Natural killer cell (primary cell): Measurements from ENCODE around the gene POU3F1. TPM values are rescaled to one million over a fixed set of nuclear protein-coding genes. Genes with fewer than 3 reads are reported as not detected.

ENCODE experiments used
- ATAC-seq, 3 donors: fragments of 150-1000 bp in 2 of 3; fragments of 200-7000 bp in 1 of 3; cut with Tn5 transposase; 1 replicate in 1 of 3; 2 replicates in 2 of 3; pipeline ENCODE4 v1.10.0; 2021; ENCODE audit warnings: mild to moderate bottlenecking in 2 of 3, moderate library complexity in 2 of 3
- DNase-seq, 2 donors: peaks; one replicate each; pipeline versions ENCODE4 v3.0.0 to v3.0.0-alpha.2; 2013 to 2021; ENCODE audit warnings: mixed read lengths in 1 of 2
- H3K27ac ChIP-seq: one replicate; pipeline ENCODE4 v1.5.1; 2013; ENCODE audit warnings: mild to moderate bottlenecking, low read length
- H3K27me3 ChIP-seq: one replicate; pipeline ENCODE4 v1.6.1; 2013; ENCODE audit warnings: low read length; ENCODE audit not compliant: control insufficient read depth, insufficient read depth
- H3K36me3 ChIP-seq: one replicate; pipeline ENCODE4 v1.6.1; 2013; ENCODE audit warnings: low read length; ENCODE audit not compliant: control insufficient read depth, insufficient read depth
- H3K4me1 ChIP-seq: one replicate; pipeline ENCODE4 v1.6.1; 2013; ENCODE audit warnings: low read length; ENCODE audit not compliant: control insufficient read depth, insufficient read depth
- H3K4me3 ChIP-seq: one replicate; pipeline ENCODE4 v1.5.1; 2013; ENCODE audit warnings: low read length
- H3K9me3 ChIP-seq: one replicate; pipeline ENCODE4 v1.6.1; 2013; ENCODE audit warnings: low read length; ENCODE audit not compliant: control insufficient read depth, insufficient read depth
- H3K27ac Mint-ChIP-seq, 2 donors: one replicate each; pipeline ENCODE4 v1.8.0; 2022; ENCODE audit warnings: mild to moderate bottlenecking in 2 of 2, mixed read lengths in 2 of 2, moderate library complexity in 1 of 2
- H3K27me3 Mint-ChIP-seq, 2 donors: one replicate each; pipeline ENCODE4 v1.8.0; 2022; ENCODE audit warnings: low read depth in 2 of 2, mixed read lengths in 2 of 2
- H3K36me3 Mint-ChIP-seq: one replicate; pipeline ENCODE4 v1.8.0; 2022; ENCODE audit warnings: mixed read lengths
- H3K4me1 Mint-ChIP-seq, 2 donors: one replicate each; pipeline ENCODE4 v1.8.0; 2022; ENCODE audit warnings: mixed read lengths in 2 of 2
- H3K4me3 Mint-ChIP-seq: one replicate; pipeline ENCODE4 v1.8.0; 2022; ENCODE audit warnings: mild to moderate bottlenecking, moderate library complexity, mixed read lengths
- H3K9me3 Mint-ChIP-seq, 2 donors: one replicate each; pipeline ENCODE4 v1.8.0; 2022; ENCODE audit warnings: mixed read lengths in 2 of 2
- CTCF ChIP-seq: fragments of 200-600 bp; IDR thresholded peaks from one replicate; pipeline ENCODE4 v1.8.0; 2022; ENCODE audit warnings: antibody characterized with exemption
- WGBS: methylation state at CpG from one replicate; pipeline ENCODE4 v1.1.7; 2013; ENCODE audit warnings: missing lambda C conversion rate; ENCODE audit not compliant: insufficient coverage; 5-methylcytosine and 5-hydroxymethylcytosine counted together
- intact Hi-C: fragments of 100-400 bp; cut with micrococcal nuclease; formaldehyde crosslinking; loops from one replicate; pipeline ENCODE4 v1.14.2; 2022
- total RNA-seq, 4 donors: library from RNA; stranded (reverse); fragments of 120-200 nt in 1 of 4; gene quantifications; one replicate each; pipeline versions ENCODE4 v1.2.3 to v1.2.4, GENCODE V29; 2013 to 2022

Gene POU3F1
- total RNA-seq, 3 donors from 2014 or later (not counting 1 experiment from before 2014, with no cell fraction given) = 0.12 to 0.15 TPM; not detected in 1

GRCh38 chr1:38089712-38090360, 43.2 kb upstream of the POU3F1 start:
- DNase-seq (no peak), ATAC-seq (no peak)
- no peaks in the 10 kb centered on the region for H3K9me3 ChIP-seq
- Mint-ChIP-seq H3K27ac (no peak overlapping the region), H3K4me1 (no peaks in the 10 kb centered on the region), H3K4me3 (no peak overlapping the region), H3K27me3 (peaks cover 38 to 39% of the 10 kb centered on the region in 2 donors), H3K9me3 (no peaks in the 10 kb centered on the region), H3K36me3 (no peaks in the 10 kb centered on the region)
- no peak overlapping the region for H3K4me3 ChIP-seq
- H3K27me3 ChIP-seq = no peaks in the 10 kb centered on the region
- TF ChIP-seq CTCF = no peak
- intact Hi-C loops = no loop called here
- H3K27ac ChIP-seq = no peak overlapping the region
- no peaks in the 10 kb centered on the region for H3K36me3 ChIP-seq
- WGBS = 87% methylated on average over 11 of the region's 11 CpGs
- no peaks in the 10 kb centered on the region for H3K4me1 ChIP-seq

DNA sequence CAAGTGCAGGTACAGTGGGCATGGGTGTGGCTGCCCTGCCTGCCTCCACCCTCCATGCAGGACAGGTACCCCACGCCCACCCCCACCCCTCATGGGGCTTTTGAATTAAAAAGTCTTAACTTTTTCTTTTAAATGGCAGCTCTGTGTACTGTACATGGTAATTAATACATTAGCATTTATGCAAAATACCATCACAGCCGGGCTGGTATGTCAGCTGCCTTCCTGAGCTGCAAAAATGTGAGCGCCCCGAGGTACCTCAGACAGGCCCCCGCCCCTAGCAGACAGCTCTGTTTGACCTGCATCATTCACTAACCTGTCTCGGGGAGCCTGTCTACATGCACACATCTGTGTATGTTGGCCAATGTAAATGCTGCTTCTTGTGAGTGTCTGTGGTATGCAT, 42.2 kb upstream of the POU3F1 start:
- WGBS = 67% methylated on average over 5 of the region's 6 CpGs
- intact Hi-C loops = no loop called here
- H3K4me3 Mint-ChIP-seq = no peak overlapping the region

GRCh38 chr1:38088366-38088765, 41.8 kb upstream of the POU3F1 start:
- Histone ChIP-seq H3K27me3 (no peaks in the 10 kb centered on the region), H3K36me3 (no peaks in the 10 kb centered on the region), H3K9me3 (no peaks in the 10 kb centered on the region), H3K4me3 (no peak overlapping the region), H3K4me1 (no peaks in the 10 kb centered on the region), H3K27ac (no peak overlapping the region)
- no peak for DNase-seq
- H3K27me3 Mint-ChIP-seq = peaks cover 24 to 29% of the 10 kb centered on the region in 2 donors
- ATAC-seq = no peak
- H3K27ac Mint-ChIP-seq = no peak overlapping the region
- WGBS = 78% methylated on average over 6 of the region's 6 CpGs
- H3K4me3 Mint-ChIP-seq = no peak overlapping the region
- no peaks in the 10 kb centered on the region for H3K9me3 Mint-ChIP-seq
- H3K36me3 Mint-ChIP-seq = no peaks in the 10 kb centered on the region
- intact Hi-C loops = no loop called here
- no peaks in the 10 kb centered on the region for H3K4me1 Mint-ChIP-seq
- no peak for TF ChIP-seq CTCF

More for the DNA sequence above, 42.2 kb upstream of the POU3F1 start:
- Histone ChIP-seq H3K4me3 (no peak overlapping the region), H3K27ac (no peak overlapping the region), H3K36me3 (no peaks in the 10 kb centered on the region), H3K27me3 (no peaks in the 10 kb centered on the region), H3K9me3 (no peaks in the 10 kb centered on the region), H3K4me1 (no peaks in the 10 kb centered on the region)
- Mint-ChIP-seq H3K27me3 (peaks cover 28 to 33% of the 10 kb centered on the region in 2 donors), H3K9me3 (no peaks in the 10 kb centered on the region), H3K36me3 (no peaks in the 10 kb centered on the region), H3K27ac (no peak overlapping the region), H3K4me1 (no peaks in the 10 kb centered on the region)
- DNase-seq (no peak), ATAC-seq (no peak)
- no peak for TF ChIP-seq CTCF

GRCh38 chr1:38087676-38088075, 41.1 kb upstream of the POU3F1 start:
- ATAC-seq (no peak), DNase-seq (no peak)
- intact Hi-C loops = no loop called here
- H3K4me1 ChIP-seq = no peaks in the 10 kb centered on the region
- no peaks in the 10 kb centered on the region for H3K36me3 ChIP-seq
- H3K36me3 Mint-ChIP-seq = no peaks in the 10 kb centered on the region
- no peak overlapping the region for H3K27ac ChIP-seq
- peaks cover 20 to 23% of the 10 kb centered on the region in 2 donors for H3K27me3 Mint-ChIP-seq
- H3K4me3 ChIP-seq = no peak overlapping the region
- H3K4me3 Mint-ChIP-seq = no peak overlapping the region
- H3K9me3 ChIP-seq = no peaks in the 10 kb centered on the region
- no peaks in the 10 kb centered on the region for H3K27me3 ChIP-seq
- H3K27ac Mint-ChIP-seq = no peak overlapping the region
- no peak for TF ChIP-seq CTCF
- H3K9me3 Mint-ChIP-seq = no peaks in the 10 kb centered on the region
- WGBS = 91% methylated on average over 9 of the region's 9 CpGs
- H3K4me1 Mint-ChIP-seq = no peaks in the 10 kb centered on the region
